ENCODE measurements around the gene SLC31A2.

The SLC31A2 gene

GRCh38 chr9:113187929-113188595, 37.3 kb downstream of the SLC31A2 start:
- DNase-seq = no peak

- no peak for DNase-seq
Measured at GRCh38 chr9:113192455-113192854, 41.6 kb downstream of the SLC31A2 start.

GRCh38 chr9:113199683-113200329, 49.0 kb downstream of the SLC31A2 start:
- no peak for DNase-seq

- no peak for DNase-seq
Measured at GRCh38 chr9:113205432-113205831, 54.6 kb downstream of the SLC31A2 start.

GRCh38 chr9:113205861-113206260, 55.1 kb downstream of the SLC31A2 start:
- no peak for DNase-seq

GRCh38 chr9:113210815-113211214, 60.0 kb downstream of the SLC31A2 start:
- DNase-seq = no peak

Measured in stimulated activated CD4-positive, alpha-beta T cell treated with anti-CD3 and anti-CD28 coated beads, Interleukin-12 subunit alpha, Interleukin-12 subunit beta, amount 100 ng/mL, for 4 hours (primary cell).